Naive thymus-derived CD4-positive, alpha-beta T cell (primary cell): ENCODE results near the gene IGF2BP2. TPM values are rescaled to one million over a fixed set of nuclear protein-coding genes. Genes with fewer than 3 reads are reported as not detected.

Experiments
- ATAC-seq: fragments of 150-1000 bp; cut with Tn5 transposase; 2 replicates; pipeline ENCODE4 v1.10.0; 2021; ENCODE audit warnings: mild to moderate bottlenecking, moderate library complexity
- CTCF ChIA-PET: fragments of 350-600 bp; sonication (Branson Sonifier 250); formaldehyde crosslinking; loops from one replicate; lab custom pipeline; 2021; ENCODE audit warnings: antibody characterized with exemption; lab: Charles Lee
- POLR2A ChIA-PET: fragments of 350-600 bp; sonication (Branson Sonifier 250); formaldehyde crosslinking; loops from one replicate; lab custom pipeline; 2021; ENCODE audit warnings: antibody characterized with exemption, inconsistent platforms; lab: Charles Lee
- DNase-seq, 9 donors: peaks; one replicate each; pipeline versions ENCODE4 v3.0.0 to v3.0.0-alpha.2; 2020 to 2022; ENCODE audit warnings: mixed read lengths in 1 of 9
- H3K27ac ChIP-seq: one replicate; pipeline ENCODE4 v1.7.0; 2013; ENCODE audit warnings: mild to moderate bottlenecking, low read depth, low read length, moderate library complexity
- H3K27me3 ChIP-seq, 2 donors: one replicate each; pipeline ENCODE4 v1.7.0; 2013; ENCODE audit warnings: low read length in 2 of 2, mild to moderate bottlenecking in 2 of 2, moderate library complexity in 2 of 2; ENCODE audit not compliant: control insufficient read depth in 2 of 2, insufficient read depth in 2 of 2
- H3K36me3 ChIP-seq, 3 experiments: 1 replicate in 2 of 3; 2 replicates in 1 of 3; pipeline ENCODE4 v1.7.0; 2013; ENCODE audit warnings: low read length in 3 of 3, mild to moderate bottlenecking in 3 of 3, moderate library complexity in 1 of 3; ENCODE audit not compliant: insufficient read depth in 3 of 3, control insufficient read depth in 2 of 3
- H3K4me1 ChIP-seq, 2 donors: one replicate each; pipeline ENCODE4 v1.7.0; 2013; ENCODE audit warnings: low read length in 2 of 2, mild to moderate bottlenecking in 2 of 2, moderate library complexity in 1 of 2; ENCODE audit not compliant: control insufficient read depth in 2 of 2, insufficient read depth in 2 of 2
- H3K4me3 ChIP-seq: 2 replicates; pipeline ENCODE4 v1.7.0; 2013; ENCODE audit warnings: mild to moderate bottlenecking, low read length
- H3K9me3 ChIP-seq, 3 experiments: 1 replicate in 2 of 3; 2 replicates in 1 of 3; pipeline ENCODE4 v1.7.0; 2013; ENCODE audit warnings: low read length in 3 of 3; ENCODE audit not compliant: control insufficient read depth in 2 of 3
- H3K27ac Mint-ChIP-seq, 9 donors: one replicate each; pipeline ENCODE4 v1.8.0; 2020 to 2022; ENCODE audit warnings: mixed read lengths in 9 of 9, mild to moderate bottlenecking in 8 of 9, moderate library complexity in 5 of 9, inconsistent platforms in 2 of 9
- H3K27me3 Mint-ChIP-seq, 5 donors: one replicate each; pipeline ENCODE4 v1.8.0; 2021 to 2022; ENCODE audit warnings: mixed read lengths in 5 of 5, mild to moderate bottlenecking in 1 of 5
- H3K36me3 Mint-ChIP-seq, 5 donors: one replicate each; pipeline ENCODE4 v1.8.0; 2020 to 2022; ENCODE audit warnings: mixed read lengths in 5 of 5, mild to moderate bottlenecking in 3 of 5, inconsistent platforms in 1 of 5
- H3K4me1 Mint-ChIP-seq, 7 donors: one replicate each; pipeline ENCODE4 v1.8.0; 2020 to 2022; ENCODE audit warnings: mixed read lengths in 7 of 7, mild to moderate bottlenecking in 3 of 7, inconsistent platforms in 1 of 7
- H3K4me3 Mint-ChIP-seq, 10 donors: one replicate each; pipeline ENCODE4 v1.8.0; 2020 to 2022; ENCODE audit warnings: mild to moderate bottlenecking in 10 of 10, mixed read lengths in 10 of 10, moderate library complexity in 6 of 10, inconsistent platforms in 2 of 10
- H3K9me3 Mint-ChIP-seq, 11 donors: one replicate each; pipeline ENCODE4 v1.8.0; 2020 to 2022; ENCODE audit warnings: mixed read lengths in 11 of 11, mild to moderate bottlenecking in 4 of 11, inconsistent platforms in 1 of 11, moderate library complexity in 1 of 11
- intact Hi-C, 2 donors: fragments of 100-400 bp; cut with micrococcal nuclease; formaldehyde crosslinking; loops; one replicate each; pipeline ENCODE4 v1.15.1; 2023
- polyA plus RNA-seq, 2 donors: library from polyadenylated mRNA; unstranded; fragments of 300-500 nt; fragmentation: Illumina TruSeq; gene quantifications; one replicate each; pipeline ENCODE4 v1.2.3, GENCODE V29; 2021
- total RNA-seq, 6 experiments: library from RNA in 5 of 6; stranded (reverse) in 5 of 6; gene quantifications; 1 replicate in 5 of 6; 2 replicates in 1 of 6; pipeline ENCODE4 v1.2.3 and lab custom pipeline; 2021 to 2026

IGF2BP2 gene
- total and polyA plus RNA-seq, 7 experiments from 2014 or later = 0.14 to 5.0 (median 0.87) TPM; not detected in 3

DNA sequence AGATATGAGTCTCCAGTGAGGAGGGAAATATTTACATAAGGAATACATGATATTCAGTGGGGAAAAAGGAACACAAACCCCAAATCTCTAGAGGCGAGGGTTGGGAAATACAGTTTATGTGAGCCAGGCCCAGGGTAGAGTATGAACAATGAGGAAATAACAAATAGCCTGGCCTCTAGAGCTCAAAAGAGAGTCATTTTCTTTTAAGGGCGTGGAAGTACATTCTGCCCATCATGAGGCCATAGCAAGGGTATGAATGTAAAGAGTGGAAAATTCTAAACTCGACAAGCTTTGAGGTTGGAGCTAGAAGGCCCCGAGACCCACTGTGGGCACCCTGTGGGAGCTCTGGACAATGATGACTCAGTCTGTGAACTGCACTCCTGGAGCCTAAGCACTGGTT lies 27.8 kb upstream of the IGF2BP2 start:
- no peak overlapping the region for H3K4me3 ChIP-seq
- intact Hi-C loops = no loop called here
- POLR2A ChIA-PET = no interaction called here
- no peaks in the 10 kb centered on the region for H3K4me1 Mint-ChIP-seq
- DNase-seq = no peak
- no peaks in the 10 kb centered on the region for H3K27me3 ChIP-seq
- H3K36me3 ChIP-seq = no peaks in the 10 kb centered on the region
- ATAC-seq = no peak
- H3K4me1 ChIP-seq = no peaks in the 10 kb centered on the region
- CTCF ChIA-PET = no interaction called here
- peaks cover 0 to 9% (median 0%) of the 10 kb centered on the region in 5 donors for H3K36me3 Mint-ChIP-seq
- no peak overlapping the region for H3K4me3 Mint-ChIP-seq
- no peak overlapping the region for H3K27ac ChIP-seq
- H3K9me3 ChIP-seq = peaks cover 0 to 7% (median 0%) of the 10 kb centered on the region in 3 experiments
- peaks cover 1 to 18% (median 13%) of the 10 kb centered on the region in 5 donors for H3K27me3 Mint-ChIP-seq
- H3K9me3 Mint-ChIP-seq = peaks cover 2 to 27% (median 16%) of the 10 kb centered on the region in 11 donors
- no peak overlapping the region for H3K27ac Mint-ChIP-seq

DNA sequence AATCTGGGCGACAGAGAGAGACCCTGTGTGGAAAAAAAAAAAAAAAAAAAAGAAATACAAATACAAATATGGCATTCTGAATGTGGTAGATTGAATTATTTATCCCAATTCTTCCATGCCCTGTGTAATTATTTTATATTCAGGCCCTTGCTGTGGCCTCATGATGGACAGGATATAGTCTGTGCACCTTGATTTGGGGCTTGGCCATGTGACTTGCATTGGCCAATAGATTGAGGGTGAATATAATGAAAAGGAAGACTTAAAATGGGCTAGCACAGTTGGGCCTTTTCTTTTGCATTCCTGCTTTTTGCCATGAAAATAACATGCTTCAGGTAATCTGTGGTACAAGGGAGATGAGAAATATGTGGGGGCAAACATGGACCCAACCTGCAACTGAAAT lies 27.1 kb upstream of the IGF2BP2 start:
- Histone ChIP-seq H3K27ac (no peak overlapping the region), H3K4me3 (no peak overlapping the region), H3K36me3 (no peaks in the 10 kb centered on the region), H3K27me3 (no peaks in the 10 kb centered on the region), H3K9me3 (peaks cover 0 to 7% (median 0%) of the 10 kb centered on the region in 3 experiments), H3K4me1 (no peaks in the 10 kb centered on the region)
- ChIA-PET CTCF (no interaction called here), POLR2A (no interaction called here)
- Mint-ChIP-seq H3K27me3 (peaks cover 4 to 21% (median 14%) of the 10 kb centered on the region in 5 donors), H3K27ac (no peak overlapping the region), H3K36me3 (peaks cover 0 to 8% (median 0%) of the 10 kb centered on the region in 5 donors), H3K4me3 (no peak overlapping the region), H3K9me3 (peaks cover 2 to 21% (median 12%) of the 10 kb centered on the region in 11 donors), H3K4me1 (no peaks in the 10 kb centered on the region)
- DNase-seq (no peak), ATAC-seq (no peak)
- intact Hi-C loops = no loop called here

DNA sequence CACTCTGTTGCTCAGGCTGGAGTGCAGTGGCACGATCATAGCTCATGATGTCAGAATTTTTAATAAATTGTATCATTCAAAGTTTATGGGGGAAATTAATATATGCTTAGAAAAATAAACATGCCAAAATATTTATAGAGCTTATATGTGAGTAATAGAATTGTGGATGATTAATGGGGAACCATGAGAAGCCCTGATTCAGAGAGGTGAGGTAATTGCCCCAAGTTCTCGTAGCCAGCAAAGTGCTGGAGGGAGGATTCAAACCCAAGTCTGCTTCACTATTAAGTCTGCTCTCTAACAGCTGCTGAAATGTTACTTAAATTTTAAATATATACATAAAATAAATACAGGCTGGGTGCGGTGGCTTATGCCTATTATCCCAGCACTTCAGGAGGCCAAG lies 26.2 kb upstream of the IGF2BP2 start:
- H3K4me3 Mint-ChIP-seq = no peak overlapping the region
- peaks cover 0 to 2% (median 0%) of the 10 kb centered on the region in 3 experiments for H3K9me3 ChIP-seq
- intact Hi-C loops = no loop called here
- ChIA-PET CTCF (interaction anchor here (0.6 kb wide), 1 partner anchor 47 kb away, joined by 3 read pairs; no protein-coding TSS in a partner anchor), POLR2A (no interaction called here)
- H3K4me3 ChIP-seq = no peak overlapping the region
- H3K4me1 ChIP-seq = no peaks in the 10 kb centered on the region
- H3K27me3 Mint-ChIP-seq = peaks cover 4 to 17% (median 10%) of the 10 kb centered on the region in 5 donors
- no peak for DNase-seq
- ATAC-seq = no peak
- H3K27ac ChIP-seq = no peak overlapping the region
- H3K4me1 Mint-ChIP-seq = no peaks in the 10 kb centered on the region
- H3K9me3 Mint-ChIP-seq = peaks cover 0 to 12% (median 4%) of the 10 kb centered on the region in 11 donors
- peaks cover 0 to 2% (median 0%) of the 10 kb centered on the region in 5 donors for H3K36me3 Mint-ChIP-seq
- H3K27me3 ChIP-seq = no peaks in the 10 kb centered on the region
- no peaks in the 10 kb centered on the region for H3K36me3 ChIP-seq
- H3K27ac Mint-ChIP-seq = no peak overlapping the region

DNA sequence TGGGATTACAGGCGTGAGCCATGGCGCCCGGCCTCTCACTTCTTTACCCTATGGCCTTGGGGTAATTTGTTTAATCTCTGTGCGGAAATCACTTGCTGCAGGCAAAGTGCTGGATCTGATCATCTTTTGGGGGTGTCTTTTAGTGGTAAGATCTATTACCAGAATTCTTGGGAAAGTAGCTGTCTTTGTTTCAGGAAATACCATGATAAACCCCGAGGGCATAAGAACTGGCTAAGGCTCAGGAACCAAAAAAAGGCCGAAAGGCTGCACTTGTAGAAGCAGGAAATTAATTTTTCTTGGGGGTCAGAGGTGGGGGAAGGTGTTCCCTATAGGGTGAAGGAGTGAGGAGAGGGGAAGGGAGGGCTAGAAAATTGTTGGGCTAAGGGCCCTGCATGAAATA lies 22.7 kb upstream of the IGF2BP2 start:
- Histone ChIP-seq H3K4me3 (no peak overlapping the region), H3K27ac (no peak overlapping the region), H3K9me3 (no peaks in the 10 kb centered on the region), H3K4me1 (no peaks in the 10 kb centered on the region), H3K36me3 (no peaks in the 10 kb centered on the region), H3K27me3 (no peaks in the 10 kb centered on the region)
- peaks cover 0 to 1% (median 0%) of the 10 kb centered on the region in 7 donors for H3K4me1 Mint-ChIP-seq
- no peak overlapping the region for H3K4me3 Mint-ChIP-seq
- POLR2A ChIA-PET = no interaction called here
- CTCF ChIA-PET = interaction anchor here (0.6 kb wide), 1 partner anchor 58 kb away, joined by 3 read pairs; no protein-coding TSS in a partner anchor
- intact Hi-C loops = no loop called here
- DNase-seq (no peak), ATAC-seq (no peak)
- no peaks in the 10 kb centered on the region for H3K36me3 Mint-ChIP-seq
- peaks cover 0 to 1% (median 0%) of the 10 kb centered on the region in 11 donors for H3K9me3 Mint-ChIP-seq
- H3K27ac Mint-ChIP-seq = no peak overlapping the region
- H3K27me3 Mint-ChIP-seq = peaks cover 11 to 16% (median 15%) of the 10 kb centered on the region in 5 donors

DNA sequence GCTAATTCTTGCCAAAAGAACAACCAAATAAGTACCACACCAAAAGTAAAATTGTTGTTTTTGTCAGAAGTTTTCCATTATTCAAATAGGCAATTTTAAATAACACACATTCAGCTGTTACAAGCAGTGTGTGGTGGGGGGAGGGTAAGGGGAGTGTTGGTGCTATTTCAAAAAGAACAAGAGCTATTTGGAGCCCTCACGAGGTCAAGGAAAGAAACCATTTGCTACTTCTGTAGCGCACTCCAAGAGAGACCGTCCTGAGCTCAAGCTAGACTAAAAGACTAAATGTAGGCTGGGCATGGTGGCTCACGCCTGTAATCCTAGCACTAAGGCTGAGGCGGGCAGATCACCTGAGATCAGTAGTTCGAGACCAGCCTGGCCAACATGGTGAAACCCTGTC lies 21.2 kb upstream of the IGF2BP2 start:
- H3K27me3 Mint-ChIP-seq = peaks cover 11 to 16% (median 15%) of the 10 kb centered on the region in 5 donors
- Histone ChIP-seq H3K4me1 (no peaks in the 10 kb centered on the region), H3K4me3 (no peak overlapping the region), H3K36me3 (no peaks in the 10 kb centered on the region), H3K27ac (no peak overlapping the region), H3K27me3 (no peaks in the 10 kb centered on the region), H3K9me3 (no peaks in the 10 kb centered on the region)
- intact Hi-C loops = no loop called here
- no peak overlapping the region for H3K27ac Mint-ChIP-seq
- DNase-seq (no peak), ATAC-seq (no peak)
- peaks cover 0 to 1% (median 0%) of the 10 kb centered on the region in 7 donors for H3K4me1 Mint-ChIP-seq
- CTCF ChIA-PET = no interaction called here
- peaks cover 0 to 1% (median 0%) of the 10 kb centered on the region in 11 donors for H3K9me3 Mint-ChIP-seq
- POLR2A ChIA-PET = no interaction called here
- no peaks in the 10 kb centered on the region for H3K36me3 Mint-ChIP-seq
- no peak overlapping the region for H3K4me3 Mint-ChIP-seq

DNA sequence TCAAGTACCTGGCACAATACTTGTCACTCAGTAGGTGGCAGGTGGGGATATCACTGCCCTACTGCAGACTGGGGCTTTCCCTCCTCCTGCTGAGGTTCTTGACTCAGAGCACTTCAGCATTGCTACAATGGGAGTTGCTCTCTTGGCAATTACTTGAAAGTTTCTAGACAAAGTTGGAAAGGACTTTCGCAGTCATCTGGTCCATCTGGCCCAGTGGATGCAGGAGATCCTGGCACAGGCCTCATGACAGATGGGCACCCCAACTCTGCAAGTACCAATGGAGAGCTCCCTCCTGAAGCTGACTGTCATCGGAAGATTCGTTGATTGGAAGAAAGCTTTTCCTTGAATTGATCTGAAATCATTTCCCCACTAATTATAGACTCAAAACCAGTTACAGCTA lies 19.2 kb upstream of the IGF2BP2 start:
- ATAC-seq (no peak), DNase-seq (no peak)
- ChIA-PET POLR2A (no interaction called here), CTCF (no interaction called here)
- peaks cover 0 to 1% (median 0%) of the 10 kb centered on the region in 7 donors for H3K4me1 Mint-ChIP-seq
- H3K36me3 Mint-ChIP-seq = peaks cover 0 to 1% (median 0%) of the 10 kb centered on the region in 5 donors
- Histone ChIP-seq H3K9me3 (no peaks in the 10 kb centered on the region), H3K27me3 (no peaks in the 10 kb centered on the region), H3K36me3 (no peaks in the 10 kb centered on the region), H3K4me1 (no peaks in the 10 kb centered on the region), H3K27ac (no peak overlapping the region), H3K4me3 (no peak overlapping the region)
- peaks cover 8 to 16% (median 13%) of the 10 kb centered on the region in 5 donors for H3K27me3 Mint-ChIP-seq
- intact Hi-C loops = no loop called here
- H3K4me3 Mint-ChIP-seq = no peak overlapping the region
- no peaks in the 10 kb centered on the region for H3K9me3 Mint-ChIP-seq
- no peak overlapping the region for H3K27ac Mint-ChIP-seq

DNA sequence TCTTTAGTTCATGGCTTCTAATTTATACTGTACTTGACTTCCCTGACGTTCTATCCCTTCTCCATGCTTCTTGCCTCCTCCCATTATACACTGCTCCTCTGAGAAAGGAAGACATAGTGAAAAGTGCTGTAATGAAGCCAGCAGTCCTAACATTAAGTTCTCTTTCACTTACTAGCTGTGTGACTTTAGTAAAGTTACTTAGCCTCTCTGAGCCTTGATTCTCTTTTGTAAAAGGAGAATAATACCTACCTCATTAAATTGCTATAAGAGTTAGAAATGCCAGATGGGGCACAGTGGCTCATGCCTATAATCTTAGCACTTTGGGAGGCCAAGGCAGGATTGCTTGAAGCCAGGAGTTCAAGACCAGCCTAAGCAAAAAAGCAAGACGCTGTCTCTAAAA lies 18.8 kb upstream of the IGF2BP2 start:
- no peak overlapping the region for H3K4me3 Mint-ChIP-seq
- H3K4me1 Mint-ChIP-seq = peaks cover 0 to 1% (median 0%) of the 10 kb centered on the region in 7 donors
- CTCF ChIA-PET = no interaction called here
- H3K36me3 Mint-ChIP-seq = peaks cover 0 to 3% (median 0%) of the 10 kb centered on the region in 5 donors
- H3K27me3 Mint-ChIP-seq = peaks cover 5 to 19% (median 10%) of the 10 kb centered on the region in 5 donors
- H3K27me3 ChIP-seq = no peaks in the 10 kb centered on the region
- no peaks in the 10 kb centered on the region for H3K4me1 ChIP-seq
- POLR2A ChIA-PET = no interaction called here
- no peaks in the 10 kb centered on the region for H3K9me3 Mint-ChIP-seq
- no peak overlapping the region for H3K27ac ChIP-seq
- no peaks in the 10 kb centered on the region for H3K9me3 ChIP-seq
- H3K36me3 ChIP-seq = no peaks in the 10 kb centered on the region
- intact Hi-C loops = no loop called here
- H3K4me3 ChIP-seq = no peak overlapping the region
- no peak for DNase-seq
- H3K27ac Mint-ChIP-seq = no peak overlapping the region
- ATAC-seq = no peak
